Stimulated activated CD4-positive, alpha-beta T cell treated with anti-CD3 and anti-CD28 coated beads, Interleukin-2, amount 100 ng/mL, for 24 hours (primary cell): ENCODE data around the gene DSG3.

Source experiments
- DNase-seq, 2 donors: peaks; one replicate each; pipeline ENCODE4 v3.0.0-alpha.2; 2020

The DSG3 gene, protein sequence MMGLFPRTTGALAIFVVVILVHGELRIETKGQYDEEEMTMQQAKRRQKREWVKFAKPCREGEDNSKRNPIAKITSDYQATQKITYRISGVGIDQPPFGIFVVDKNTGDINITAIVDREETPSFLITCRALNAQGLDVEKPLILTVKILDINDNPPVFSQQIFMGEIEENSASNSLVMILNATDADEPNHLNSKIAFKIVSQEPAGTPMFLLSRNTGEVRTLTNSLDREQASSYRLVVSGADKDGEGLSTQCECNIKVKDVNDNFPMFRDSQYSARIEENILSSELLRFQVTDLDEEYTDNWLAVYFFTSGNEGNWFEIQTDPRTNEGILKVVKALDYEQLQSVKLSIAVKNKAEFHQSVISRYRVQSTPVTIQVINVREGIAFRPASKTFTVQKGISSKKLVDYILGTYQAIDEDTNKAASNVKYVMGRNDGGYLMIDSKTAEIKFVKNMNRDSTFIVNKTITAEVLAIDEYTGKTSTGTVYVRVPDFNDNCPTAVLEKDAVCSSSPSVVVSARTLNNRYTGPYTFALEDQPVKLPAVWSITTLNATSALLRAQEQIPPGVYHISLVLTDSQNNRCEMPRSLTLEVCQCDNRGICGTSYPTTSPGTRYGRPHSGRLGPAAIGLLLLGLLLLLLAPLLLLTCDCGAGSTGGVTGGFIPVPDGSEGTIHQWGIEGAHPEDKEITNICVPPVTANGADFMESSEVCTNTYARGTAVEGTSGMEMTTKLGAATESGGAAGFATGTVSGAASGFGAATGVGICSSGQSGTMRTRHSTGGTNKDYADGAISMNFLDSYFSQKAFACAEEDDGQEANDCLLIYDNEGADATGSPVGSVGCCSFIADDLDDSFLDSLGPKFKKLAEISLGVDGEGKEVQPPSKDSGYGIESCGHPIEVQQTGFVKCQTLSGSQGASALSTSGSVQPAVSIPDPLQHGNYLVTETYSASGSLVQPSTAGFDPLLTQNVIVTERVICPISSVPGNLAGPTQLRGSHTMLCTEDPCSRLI

DNA sequence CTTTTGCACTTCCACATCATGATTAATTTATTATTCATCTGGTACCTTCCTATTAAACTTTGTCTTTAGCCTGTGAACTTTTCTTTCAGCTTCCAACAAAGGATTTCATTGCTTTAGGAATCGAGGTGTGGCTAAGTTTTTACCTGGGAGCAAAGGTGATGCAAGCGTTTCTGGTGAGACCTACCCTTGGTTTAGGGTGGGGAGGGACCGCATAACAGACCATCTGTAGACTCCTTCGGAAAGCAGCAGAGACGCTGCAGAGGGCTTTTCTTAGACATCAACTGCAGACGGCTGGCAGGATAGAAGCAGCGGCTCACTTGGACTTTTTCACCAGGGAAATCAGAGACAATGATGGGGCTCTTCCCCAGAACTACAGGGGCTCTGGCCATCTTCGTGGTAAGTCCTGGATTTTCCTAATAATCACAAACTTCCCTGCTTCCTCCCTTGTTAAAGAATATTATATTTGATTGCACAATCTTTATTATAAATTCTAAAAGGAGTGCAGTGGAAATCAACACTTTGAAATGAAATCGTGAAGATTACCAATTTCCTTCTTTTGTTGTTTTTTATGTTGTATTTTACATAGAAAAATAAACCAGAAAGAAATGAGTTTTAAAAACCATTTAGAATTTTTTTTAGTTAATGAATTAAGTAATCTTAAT is at the start of gene DSG3:
TSS of gene DSG3 (plus strand) at position 212 of the 662 bp plus-strand sequence. CDS start at position 349, 137 bp downstream.
- DNase-seq: no peak

DNA sequence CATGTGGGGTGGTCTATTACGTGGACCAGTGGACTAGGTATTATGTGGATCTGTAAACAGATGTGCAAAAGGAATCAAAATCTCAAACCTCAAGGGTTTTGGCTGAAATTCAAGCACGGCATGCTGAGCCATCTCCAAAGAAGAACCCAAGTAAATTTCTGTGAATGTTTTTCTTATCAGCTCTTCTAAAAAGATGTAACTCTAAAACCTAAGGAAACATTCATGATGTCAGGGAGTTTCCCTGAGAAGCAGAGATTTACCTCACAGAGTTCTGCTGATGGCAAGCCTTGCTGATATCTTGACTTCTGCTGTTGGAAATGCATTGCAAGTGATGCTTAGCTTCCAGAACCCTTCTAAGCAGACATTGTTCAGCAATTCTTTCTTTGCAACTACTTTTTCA is 49.4 kb upstream of the DSG3 start:
- DNase-seq: no peak

DNA sequence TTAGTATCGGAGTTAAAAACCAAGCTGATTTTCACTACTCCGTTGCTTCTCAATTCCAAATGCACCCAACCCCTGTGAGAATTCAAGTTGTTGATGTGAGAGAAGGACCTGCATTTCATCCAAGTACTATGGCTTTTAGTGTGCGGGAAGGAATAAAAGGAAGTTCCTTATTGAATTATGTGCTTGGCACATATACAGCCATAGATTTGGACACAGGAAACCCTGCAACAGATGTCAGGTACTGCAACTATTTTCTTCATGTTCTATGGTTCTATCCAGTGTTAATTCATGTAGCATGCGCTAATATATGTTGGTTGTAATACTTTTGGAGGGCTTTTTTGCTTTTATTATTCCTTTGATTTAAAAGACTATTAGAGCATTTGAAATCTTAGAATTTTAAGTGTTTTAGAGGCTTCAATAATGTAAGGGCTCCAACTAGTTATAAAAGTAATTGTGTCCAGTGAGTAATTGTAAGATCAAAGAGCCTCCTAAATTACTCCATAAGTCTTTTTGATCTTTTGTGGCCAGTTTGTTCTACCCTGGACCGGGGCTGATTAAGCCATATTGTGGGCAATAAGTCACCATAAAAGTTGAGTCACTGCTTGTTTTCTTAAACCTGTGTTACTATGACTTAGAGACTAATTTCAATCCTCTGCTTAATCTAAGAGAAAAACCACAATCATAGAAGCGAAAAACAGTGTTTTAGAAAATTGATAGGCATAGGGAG is 48.1 kb upstream of the DSG3 start:
- DNase-seq: no peak

DNA sequence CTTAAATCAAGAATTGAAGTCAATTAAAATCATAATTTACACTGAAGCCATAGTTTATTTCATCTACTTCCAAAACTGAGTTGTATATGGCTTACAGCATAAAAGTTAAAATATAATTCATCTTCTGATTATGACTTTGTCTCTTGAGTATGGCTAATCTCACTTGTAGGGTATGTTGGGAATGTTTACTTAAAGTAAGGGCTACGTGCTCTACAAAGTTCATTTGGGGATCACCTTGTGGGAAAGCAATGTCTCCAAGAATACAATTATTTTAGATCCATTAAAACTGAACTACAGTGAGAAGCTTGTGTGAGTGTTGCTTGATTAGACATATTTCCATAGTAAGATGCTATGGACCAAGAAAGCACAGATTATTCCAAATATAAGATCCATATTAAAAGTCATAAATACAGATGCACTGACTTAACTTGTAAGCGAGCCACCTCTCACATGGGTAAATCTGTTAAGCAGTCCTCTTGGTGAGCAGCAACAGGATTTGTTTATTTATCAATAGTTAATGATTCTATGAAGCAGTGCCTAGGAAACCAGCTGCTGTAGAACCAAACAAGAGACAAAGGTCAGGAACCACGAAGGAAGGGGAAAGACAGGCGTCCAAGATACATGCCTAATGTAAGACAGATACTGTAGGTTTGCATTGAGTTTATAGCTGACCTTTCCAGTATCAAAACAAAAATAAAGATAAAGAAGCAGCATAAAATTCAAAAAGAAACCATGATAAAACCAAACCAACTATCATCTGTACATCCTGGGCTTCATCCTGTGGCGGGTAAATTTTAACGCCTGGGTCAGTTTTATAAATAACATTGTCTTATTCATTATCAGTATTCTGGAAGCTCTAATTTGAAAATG is 46.1 kb upstream of the DSG3 start:
- DNase-seq: no peak

DNA sequence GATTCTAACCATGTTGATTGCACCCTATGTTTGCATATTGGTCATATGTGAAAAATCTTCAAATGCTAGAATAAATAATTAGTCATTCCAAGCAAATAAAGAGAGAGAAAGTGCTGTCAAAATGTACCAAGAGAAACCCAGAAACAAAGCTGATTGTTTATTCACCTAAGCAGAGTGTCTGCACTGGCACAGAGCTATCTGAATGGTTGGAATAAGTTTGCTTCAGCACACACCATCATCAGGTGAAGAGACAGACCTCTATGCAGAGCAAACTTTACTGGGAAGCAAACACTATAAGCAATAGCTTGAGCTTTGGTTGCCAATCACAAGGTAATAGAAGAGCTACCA is 45.5 kb upstream of the DSG3 start:
- no peak for DNase-seq

DNA sequence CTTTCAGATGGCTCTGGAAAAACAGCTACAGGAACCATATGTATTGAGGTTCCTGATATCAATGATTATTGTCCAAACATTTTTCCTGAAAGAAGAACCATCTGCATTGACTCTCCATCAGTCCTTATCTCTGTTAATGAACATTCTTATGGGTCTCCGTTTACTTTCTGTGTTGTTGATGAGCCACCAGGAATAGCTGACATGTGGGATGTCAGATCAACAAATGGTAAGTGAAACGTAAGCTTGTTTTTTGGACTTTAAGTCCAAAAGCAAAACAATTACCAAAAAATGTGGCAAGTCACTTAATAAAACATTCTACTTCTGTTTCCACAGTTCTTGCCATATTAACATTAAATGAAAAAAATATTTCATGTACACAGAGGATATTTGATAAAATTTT is 44.1 kb upstream of the DSG3 start:
- no peak for DNase-seq

DNA sequence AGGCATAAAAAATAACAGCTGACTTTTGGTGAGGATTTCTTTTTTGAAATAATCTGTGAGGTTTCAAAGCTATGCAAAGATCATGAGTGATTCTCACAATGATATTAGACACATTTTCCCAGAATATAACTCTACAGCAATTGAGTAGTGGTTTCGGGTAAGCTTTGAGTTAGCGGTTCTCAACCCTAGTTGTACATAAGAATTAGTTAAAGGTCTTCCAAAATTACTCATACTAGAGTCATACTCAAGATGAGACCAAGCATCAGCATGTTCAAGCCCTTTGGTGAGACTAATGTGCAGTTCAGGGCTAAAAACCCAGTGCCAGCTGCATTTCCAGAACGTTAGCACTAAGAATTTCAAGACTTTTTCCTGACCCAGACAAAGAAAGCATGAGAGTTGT is 39.9 kb upstream of the DSG3 start:
- DNase-seq: no peak

DNA sequence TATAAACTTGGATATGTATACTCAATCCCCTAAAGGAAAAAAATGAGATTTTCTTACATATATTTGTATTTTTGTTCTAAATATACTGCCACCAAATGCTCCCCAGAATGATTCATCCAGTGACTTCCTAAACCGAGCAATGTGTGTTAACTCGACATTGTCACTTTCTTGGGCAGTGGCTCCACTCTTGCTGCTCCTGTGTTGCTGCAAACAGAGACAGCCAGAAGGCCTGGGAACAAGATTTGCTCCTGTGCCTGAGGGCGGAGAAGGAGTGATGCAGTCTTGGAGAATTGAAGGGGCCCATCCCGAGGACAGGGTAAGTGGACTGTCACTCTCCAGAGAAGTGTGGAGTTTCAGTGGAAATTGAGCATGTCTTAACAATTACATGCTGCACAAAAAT is 38.3 kb upstream of the DSG3 start:
- no peak for DNase-seq

DNA sequence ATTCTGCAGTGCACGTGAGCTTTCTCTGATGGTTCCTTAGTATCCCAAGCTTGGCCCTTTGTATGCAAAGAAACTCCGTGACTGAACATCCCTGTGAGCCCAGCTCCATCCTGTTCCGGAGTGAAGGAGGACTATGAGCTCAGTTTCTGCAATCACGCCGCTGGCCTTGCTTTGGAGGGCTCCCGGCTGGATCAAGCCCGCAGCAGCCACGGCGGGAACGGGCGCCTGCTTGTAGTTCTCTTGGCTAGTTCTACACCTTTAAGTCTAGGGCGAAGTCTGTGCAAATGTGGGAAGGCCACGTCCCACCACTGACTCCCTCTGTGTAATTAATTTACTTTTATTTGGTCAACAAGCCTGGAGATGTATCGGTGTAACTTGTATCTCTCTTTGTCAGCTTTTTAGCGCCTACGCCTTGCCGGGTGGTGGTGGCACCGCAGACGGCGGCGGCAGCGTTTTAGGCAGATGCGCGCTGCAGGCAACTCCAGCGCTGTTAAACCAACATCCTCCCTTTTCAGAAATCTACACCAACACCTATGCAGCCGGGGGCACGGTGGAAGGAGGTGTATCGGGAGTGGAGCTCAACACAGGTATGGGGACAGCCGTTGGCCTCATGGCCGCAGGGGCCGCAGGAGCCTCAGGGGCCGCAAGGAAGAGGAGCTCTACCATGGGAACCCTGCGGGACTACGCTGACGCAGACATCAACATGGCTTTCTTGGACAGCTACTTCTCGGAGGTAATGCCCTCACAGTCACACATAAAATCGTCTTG is 36.6 kb upstream of the DSG3 start:
- DNase-seq: no peak

DNA sequence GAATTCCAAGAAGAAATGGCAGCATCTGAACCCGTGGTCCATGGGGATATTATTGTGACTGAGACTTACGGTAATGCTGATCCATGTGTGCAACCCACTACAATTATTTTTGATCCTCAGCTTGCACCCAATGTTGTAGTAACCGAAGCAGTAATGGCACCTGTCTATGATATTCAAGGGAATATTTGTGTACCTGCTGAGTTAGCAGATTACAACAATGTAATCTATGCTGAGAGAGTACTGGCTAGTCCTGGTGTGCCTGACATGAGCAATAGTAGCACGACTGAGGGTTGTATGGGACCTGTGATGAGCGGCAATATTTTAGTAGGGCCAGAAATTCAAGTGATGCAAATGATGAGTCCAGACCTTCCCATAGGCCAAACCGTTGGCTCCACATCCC is 34.4 kb upstream of the DSG3 start:
- DNase-seq: no peak

DNA sequence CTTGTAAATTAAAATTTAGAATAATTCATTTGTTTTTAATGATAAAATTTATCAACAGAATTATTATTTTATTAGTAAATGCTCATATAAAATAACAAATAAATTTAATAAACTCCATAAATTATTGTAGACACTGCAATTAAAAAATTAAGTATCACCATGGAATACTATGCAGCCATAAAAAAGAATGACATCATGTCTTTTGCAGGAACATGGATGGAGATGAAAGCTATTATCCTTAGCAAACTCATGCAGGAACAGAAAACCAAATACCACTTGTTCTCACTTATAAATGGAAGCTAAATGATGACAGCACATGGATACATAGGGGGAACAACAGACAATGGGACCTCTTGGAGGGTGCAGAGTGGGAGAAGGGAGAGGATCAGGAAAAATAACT is 29.7 kb upstream of the DSG3 start:
- no peak for DNase-seq

DNA sequence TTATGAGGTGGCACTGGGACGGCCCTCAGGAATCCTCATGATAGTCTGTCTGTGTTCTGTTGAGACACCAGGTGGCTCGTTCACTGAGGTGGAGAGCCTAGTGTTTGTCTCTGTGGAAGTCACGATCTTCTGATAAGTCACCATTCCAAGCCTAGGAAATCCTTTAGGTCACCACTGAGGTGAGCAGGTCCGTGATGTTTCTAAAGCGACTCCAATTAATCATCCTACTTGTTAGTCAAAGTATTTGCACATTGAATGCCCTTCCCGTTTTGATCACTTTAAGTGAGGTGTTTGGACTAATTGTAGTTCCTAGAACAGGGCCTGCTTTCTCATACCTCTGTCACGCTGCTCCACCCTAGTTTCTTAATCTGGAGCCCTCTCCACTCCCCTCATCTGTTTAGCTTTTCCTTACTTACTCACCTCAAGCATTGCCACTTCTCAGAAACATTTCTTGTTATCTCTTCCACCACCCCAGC is 28.0 kb upstream of the DSG3 start:
- DNase-seq: no peak

DNA sequence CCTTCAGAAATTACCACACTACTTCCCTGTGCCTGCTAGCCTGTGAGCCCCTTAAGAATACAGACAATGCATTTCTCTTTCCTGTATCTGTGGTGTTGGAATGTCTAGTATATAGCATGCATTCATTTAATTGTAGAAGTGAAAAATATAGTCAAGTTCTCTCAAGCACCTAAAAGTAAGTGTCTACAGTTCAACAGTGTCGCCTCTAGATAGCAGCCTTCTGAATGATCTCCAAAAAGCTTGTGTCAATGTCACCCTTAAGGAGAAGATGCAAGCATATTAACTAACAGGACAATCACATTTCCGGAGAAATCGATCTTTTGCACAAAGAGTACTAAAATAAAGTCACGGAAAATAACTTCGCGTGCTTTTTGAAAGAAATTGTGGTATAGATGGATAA is 27.5 kb upstream of the DSG3 start:
- DNase-seq: no peak

DNA sequence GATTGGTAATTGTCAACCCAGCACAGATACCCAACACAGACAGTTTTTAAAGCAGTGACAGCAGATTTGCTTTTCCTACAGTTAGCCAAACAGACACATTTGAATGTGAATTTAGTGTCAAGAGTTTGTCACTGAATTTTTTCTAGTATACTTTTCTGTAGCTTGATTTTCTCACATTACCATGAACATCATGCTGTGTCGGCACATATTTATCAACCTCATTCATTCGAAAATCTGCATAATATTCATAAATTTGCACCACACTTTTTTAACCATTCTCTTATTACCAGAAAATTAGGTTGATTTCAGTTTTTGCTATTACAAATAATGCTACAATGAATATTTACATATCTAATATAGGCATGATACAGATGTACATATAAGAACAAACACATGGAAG is 27.0 kb upstream of the DSG3 start:
- no peak for DNase-seq

DNA sequence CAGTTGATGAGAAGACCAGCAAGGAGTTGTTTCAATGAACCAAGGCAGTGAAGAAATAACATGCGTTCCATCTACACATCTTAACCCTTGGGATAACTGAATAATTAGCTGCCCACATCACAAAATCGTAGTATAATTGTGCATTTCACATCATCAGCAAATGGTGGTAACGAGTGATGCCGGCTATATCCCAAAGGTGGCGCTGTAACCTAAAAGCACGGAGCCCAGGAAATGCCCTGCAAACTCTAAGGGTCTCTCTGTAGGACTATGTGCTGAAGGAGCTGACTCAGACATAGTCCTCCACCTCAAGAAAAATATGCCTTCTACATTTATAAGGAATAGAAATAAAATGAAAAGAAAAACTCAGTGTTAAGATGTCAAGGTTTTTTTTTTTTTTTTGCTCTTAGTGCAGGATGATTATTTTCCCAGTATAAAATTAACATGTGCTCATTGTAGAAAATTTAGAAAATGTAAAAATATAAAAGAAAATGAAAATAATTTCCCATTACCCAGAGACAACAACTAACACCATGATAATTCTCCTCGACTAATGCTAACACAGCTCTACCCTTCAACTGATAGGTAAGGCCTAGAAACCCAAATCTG is 23.1 kb upstream of the DSG3 start:
- DNase-seq: peak in 1 of 2 donors; percentile 6

DNA sequence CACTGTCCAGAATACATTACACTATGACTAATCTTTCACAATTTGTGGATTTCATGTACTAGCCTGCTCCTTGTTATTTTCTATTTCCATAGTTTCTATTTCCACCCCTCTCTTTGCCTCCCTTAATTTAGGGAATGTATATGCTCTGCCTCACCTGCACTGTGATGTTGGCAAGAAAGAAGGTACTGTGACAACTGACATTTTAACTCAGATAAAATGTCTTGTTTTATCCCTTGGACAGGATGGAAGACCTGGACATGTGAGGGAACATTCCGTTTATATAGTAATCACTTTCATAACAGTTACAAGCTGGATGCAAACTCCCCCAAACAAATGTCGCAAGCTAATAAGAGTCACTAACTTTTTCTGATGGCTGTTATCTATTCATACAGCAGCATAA is 21.5 kb upstream of the DSG3 start:
- no peak for DNase-seq

DNA sequence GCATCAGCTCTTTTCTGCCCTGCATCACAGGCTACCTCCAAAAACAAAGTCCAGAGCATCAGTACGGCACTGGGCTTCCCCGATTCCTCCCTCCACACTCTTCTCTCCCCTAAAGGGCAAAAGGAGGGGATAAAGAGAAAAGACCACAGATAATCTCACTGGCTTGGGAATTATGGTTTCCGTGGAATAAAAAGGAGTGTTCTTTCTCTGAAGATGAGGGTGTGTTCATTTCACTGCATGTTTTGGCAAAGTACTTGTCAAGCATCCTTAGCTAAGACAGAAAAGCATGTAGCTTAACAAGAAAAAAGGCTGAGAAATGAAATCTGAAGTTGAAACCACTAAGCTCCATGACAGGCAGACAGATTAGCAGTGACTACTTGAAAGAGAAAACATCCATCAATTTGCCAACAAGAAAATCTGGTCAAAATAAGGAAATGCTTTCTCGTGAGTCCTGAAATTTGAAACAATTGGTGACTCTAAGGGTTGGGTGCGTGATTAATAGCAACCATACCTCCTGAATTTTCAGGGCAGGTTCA is 20.6 kb upstream of the DSG3 start:
- no peak for DNase-seq

DNA sequence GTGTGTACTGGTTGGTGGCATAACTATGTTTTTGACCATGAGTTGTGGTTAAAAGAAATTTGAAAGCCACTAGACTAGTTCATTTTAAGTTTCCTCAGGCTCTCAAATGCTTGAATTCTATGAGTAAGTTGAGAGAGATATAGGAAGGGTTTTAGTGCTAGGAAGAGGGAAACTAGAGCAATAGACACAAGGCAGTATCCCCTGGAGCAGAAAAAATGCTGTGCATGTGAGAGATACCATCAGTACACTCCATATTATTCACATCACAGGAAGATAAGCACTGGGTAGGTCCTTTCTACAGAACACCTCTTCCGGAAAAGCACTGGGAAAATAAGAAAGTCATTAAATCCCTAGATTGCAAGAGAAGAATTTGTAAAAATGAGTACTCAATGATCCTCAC is 19.3 kb upstream of the DSG3 start:
- no peak for DNase-seq

DNA sequence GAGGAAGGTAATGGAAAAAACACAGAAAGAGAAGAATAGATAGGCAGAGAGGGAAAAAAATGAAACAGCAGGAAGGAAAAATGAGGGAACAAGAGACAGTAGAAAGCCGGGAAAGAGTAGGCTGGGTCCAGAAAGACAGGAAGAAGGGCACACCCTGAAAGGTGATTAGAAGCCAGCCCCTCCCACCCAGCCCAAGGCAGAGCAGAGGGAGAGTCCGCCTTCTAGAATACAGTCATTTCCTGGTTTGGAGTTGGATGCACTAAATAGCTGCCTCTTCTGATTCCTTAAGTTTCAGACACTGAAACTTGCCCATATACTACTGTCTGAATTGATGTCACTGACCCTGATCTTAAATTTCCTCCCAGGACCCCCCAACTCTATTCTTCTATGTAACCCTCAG is 17.9 kb upstream of the DSG3 start:
- no peak for DNase-seq

DNA sequence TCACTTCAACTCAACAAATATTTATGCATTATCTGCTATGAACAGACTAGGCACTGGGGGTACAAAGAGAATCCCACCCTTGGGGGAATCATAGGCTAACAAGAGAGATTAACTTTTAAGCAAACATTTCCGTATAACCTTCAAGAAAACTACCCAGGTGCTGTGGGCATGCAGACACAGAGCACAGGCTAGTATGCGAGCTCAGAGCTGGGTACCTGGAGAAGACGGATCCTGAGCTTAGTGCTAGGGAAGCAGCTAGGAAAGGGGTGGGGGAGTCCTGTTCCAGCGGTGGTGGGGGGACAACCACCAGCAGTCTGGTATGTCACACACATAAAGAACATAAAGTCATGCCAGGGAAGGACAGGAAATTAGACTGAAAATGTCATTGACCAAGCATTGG is 17.5 kb upstream of the DSG3 start:
- DNase-seq: no peak
